ENCODE measurements around the gene ZNF184. TPM values are rescaled to one million over a fixed set of nuclear protein-coding genes. Genes with fewer than 3 reads are reported as not detected.

ZNF184 gene
- total and polyA plus RNA-seq, 10 of the 15 experiments (the other 5 are each of a cell fraction or from before 2014, with no cell fraction given) = 4.1 to 15.1 (median 8.3) TPM

GRCh38 chr6:27478706-27479318, 5.9 kb upstream of the ZNF184 start (continued):
- no peak for TF ChIP-seq MXI1 (IDR thresholded peaks at IDR 0.05; ENCODE audit: low read depth, low read length)

- in situ Hi-C loops (cut with MboI) = loop anchor here (10.0 kb wide), 2 partner anchors 417 to 1153 kb away; a partner anchor contains a TSS
- under 1% methylated on average over 12 of the region's 12 CpGs for WGBS (ENCODE audit: insufficient coverage, insufficient replicate concordance, low lambda C conversion rate, missing lambda C conversion rate)
Measured at GRCh38 chr6:27478141-27478705, 5.3 kb upstream of the ZNF184 start.

More at GRCh38 chr6:27478141-27478705, 5.3 kb upstream of the ZNF184 start:
- SMC1A ChIA-PET (ENCODE audit: uncharacterized antibody, unreplicated experiment) = interaction anchor here (1.1 to 1.5 kb wide), 2 partner anchors 26 to 318 kb away, joined by 3 read pairs; no protein-coding TSS in a partner anchor
- RAD21 ChIA-PET (ENCODE audit: unreplicated experiment) = interaction anchor here (0.7 to 1.9 kb wide), 4 partner anchors 24 to 417 kb away, joined by 3 to 6 read pairs (median 6); no protein-coding TSS in a partner anchor
- Histone ChIP-seq H4K20me1 (ENCODE audit: control insufficient read depth, insufficient read depth) (no peaks in the 10 kb centered on the region), H3K79me2 (ENCODE audit: control insufficient read depth, insufficient read depth, low read length) (no peaks in the 10 kb centered on the region), H3K27me3 (replicated peaks in 1 of 2; ENCODE audit: control insufficient read depth in 2 of 2, insufficient read depth in 2 of 2, low read length in 1 of 2) (no peaks in the 10 kb centered on the region), H3K9ac (ENCODE audit: control insufficient read depth, insufficient read depth, low read length) (peak overlapping the region; percentile 76), H3K27ac (ENCODE audit: control insufficient read depth, insufficient read depth) (peak overlapping the region; percentile 91), H3K9me3 (replicated peaks; ENCODE audit: control insufficient read depth, insufficient read depth, low read length) (no peaks in the 10 kb centered on the region), H3K4me1 (ENCODE audit: control insufficient read depth, insufficient read depth, low read length) (no peaks in the 10 kb centered on the region), H3K36me3 (ENCODE audit: control insufficient read depth in 2 of 2, insufficient read depth in 2 of 2, low read length in 1 of 2) (no peaks in the 10 kb centered on the region), H2AFZ (ENCODE audit: control insufficient read depth, low read depth, low read length) (peak overlapping the region; percentile 98), H3K4me2 (ENCODE audit: control insufficient read depth, insufficient read depth) (peak overlapping the region; percentile 55), H3K4me3 (peak overlapping the region; percentile 78)
- TF ChIP-seq MEF2A (IDR thresholded peaks at IDR 0.05; ENCODE audit: insufficient read depth, low read depth, low read length) (no peak), WRNIP1 (IDR thresholded peaks at IDR 0.05; ENCODE audit: borderline replicate concordance, low read depth, low read length) (0 out of 2 replicates have a peak, but pooled peaks have one; percentile 47), LARP7 (IDR thresholded peaks at IDR 0.05) (0 out of 2 replicates have a peak, but pooled peaks have one; percentile 3), RUNX3 (IDR thresholded peaks at IDR 0.05; ENCODE audit: low read length) (no peak), CEBPB (IDR thresholded peaks at IDR 0.05; ENCODE audit: borderline replicate concordance in 1 of 2, low read depth in 2 of 2, low read length in 2 of 2) (0 out of 4 replicates have a peak, but pooled peaks of 1 of the 2 experiments have one; percentile 2), PKNOX1 (IDR thresholded peaks at IDR 0.05) (no peak), ZBED1 (IDR thresholded peaks at IDR 0.05; ENCODE audit: borderline replicate concordance) (no peak)
- TF ChIP-seq, protein P1, sequence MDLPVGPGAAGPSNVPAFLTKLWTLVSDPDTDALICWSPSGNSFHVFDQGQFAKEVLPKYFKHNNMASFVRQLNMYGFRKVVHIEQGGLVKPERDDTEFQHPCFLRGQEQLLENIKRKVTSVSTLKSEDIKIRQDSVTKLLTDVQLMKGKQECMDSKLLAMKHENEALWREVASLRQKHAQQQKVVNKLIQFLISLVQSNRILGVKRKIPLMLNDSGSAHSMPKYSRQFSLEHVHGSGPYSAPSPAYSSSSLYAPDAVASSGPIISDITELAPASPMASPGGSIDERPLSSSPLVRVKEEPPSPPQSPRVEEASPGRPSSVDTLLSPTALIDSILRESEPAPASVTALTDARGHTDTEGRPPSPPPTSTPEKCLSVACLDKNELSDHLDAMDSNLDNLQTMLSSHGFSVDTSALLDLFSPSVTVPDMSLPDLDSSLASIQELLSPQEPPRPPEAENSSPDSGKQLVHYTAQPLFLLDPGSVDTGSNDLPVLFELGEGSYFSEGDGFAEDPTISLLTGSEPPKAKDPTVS (IDR thresholded peaks at IDR 0.05; ENCODE audit: low read depth, low read length) = 0 out of 2 replicates have a peak, but pooled peaks have one; percentile 11
- peak; percentile 52 for FAIRE-seq
- intact Hi-C loops (cut with micrococcal nuclease; ENCODE audit: unreplicated experiment) = loop anchor here (1.0 to 10.0 kb wide), 6 partner anchors 25 to 1153 kb away; partner anchors contain the start of gene POM121L2
- no peak for DNase-seq (ENCODE audit: low read depth, low spot score)
- CTCF ChIA-PET = interaction anchor here (0.7 to 1.7 kb wide), 7 partner anchors 24 to 1064 kb away, joined by 3 to 7 read pairs (median 5); no protein-coding TSS in a partner anchor
- POLR2A ChIA-PET = no interaction called here
- peak; percentile 41 for ATAC-seq
- no TSS peak for BruUV-seq (replicated peaks)

Data from GM12878 (cell line).